Measurements from ENCODE around the gene VPS45.
"Not testable (repeated sequence)": the region's sequence is repeated elsewhere in the genome, so short reads cannot be mapped to it uniquely, and the experiment has no call there.

The VPS45 gene

DNA sequence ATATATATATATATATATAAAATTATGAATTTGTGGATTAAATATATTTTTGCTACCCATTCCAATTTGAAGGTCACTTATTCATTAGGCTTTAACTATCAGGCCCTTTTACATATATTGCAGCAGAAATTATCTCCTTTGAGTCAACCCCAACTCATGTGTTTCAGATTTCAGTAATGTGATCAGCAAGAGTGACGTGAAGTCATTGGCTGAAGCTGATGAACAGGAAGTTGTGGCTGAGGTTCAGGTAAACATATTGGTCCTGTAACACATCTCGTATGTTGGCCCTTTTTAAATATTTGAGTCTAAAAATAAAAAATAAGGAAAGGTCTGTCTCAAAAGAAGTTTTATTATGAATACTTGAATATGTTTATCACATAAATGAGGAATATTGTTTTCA, 8.5 kb downstream of the VPS45 start:
- no peak for DNase-seq

DNA sequence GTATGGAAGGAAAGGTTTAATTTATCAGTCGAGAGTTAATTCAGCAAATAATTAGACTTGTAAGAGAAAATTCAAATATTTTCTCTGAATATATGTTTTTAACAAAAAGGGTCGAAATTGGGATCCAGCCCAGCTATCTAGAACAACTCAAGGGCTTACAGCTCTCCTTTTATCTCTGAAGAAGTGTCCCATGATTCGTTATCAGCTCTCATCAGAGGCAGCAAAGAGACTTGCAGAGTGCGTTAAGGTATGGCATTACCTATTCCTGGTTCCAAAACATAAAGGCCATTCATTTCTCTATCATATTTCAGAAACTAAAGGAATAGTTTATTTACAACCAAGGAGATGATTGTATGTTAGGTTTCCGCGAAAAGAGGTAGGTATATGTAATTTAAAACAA, 9.4 kb downstream of the VPS45 start:
- DNase-seq = no peak

DNA sequence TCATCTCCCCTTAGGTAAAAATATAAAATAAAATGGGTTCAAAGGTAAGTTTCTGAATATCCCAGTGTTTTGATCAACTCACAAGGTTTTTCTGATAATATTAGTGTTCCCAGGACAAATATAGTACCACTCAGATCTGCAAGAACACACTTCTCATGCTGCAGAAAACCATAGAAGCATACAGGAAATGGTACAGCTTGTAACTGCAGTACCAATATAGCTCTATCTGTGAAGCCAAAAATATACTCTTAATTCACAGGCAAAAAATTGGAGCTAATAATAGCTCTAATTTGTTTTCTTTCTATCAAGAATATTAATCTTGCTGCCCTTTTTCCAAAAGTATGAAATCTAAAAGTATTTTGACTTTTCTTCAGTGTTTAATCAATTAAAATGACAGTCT, 13.2 kb downstream of the VPS45 start:
- DNase-seq = no peak

DNA sequence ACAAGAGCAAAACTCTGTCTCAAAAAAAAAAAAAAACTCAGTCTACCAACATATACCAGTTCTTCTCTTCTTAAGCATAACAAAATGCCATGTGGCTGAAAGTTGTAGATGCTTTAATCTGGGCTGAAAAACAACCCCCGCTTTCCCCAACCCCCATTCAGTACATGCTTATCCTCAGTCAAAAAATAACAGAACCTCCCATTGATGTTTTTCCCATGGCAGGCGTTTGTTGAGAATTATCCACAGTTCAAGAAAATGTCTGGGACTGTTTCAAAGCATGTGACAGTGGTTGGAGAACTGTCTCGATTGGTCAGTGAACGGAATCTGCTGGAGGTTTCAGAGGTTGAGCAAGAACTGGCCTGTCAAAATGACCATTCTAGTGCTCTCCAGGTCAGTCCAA, 14.9 kb downstream of the VPS45 start:
- no peak for DNase-seq

DNA sequence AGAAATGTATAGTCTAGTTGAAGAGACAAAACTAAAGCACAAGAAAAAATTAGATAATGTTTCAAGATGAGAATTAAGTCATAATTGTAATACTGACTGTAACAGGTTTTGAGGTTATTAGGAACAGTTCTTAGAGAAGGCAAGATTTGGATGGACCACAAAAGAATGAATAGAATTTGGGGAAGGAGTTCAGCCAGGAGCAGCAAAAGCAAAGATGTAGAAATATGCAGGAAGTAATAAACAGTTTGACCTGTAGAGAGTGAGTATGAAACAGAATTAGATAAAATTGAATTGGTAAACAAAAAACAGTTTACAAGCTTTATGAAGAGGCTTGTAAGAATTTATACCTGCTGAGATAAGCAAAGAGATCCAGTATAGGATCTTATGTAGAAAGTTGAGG, 16.3 kb downstream of the VPS45 start:
- DNase-seq = no peak

DNA sequence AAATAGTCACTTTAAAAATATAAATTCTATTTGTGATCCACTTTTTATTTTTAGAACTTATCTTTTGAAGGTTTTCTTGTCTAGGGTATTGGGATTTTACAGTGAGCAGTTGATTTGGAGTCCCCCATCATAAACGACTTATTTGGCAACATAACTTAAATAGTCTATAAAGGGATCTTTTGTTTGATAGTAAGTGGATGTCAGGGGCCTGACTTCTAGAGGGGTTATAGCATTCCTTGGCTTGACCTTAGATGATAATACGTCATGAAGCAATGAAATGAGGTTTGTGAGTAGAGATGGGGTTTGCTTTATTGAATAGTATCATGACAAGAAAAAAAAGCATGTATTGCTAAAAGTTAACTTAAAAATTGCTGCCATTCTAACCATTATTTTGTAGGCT, 17.8 kb downstream of the VPS45 start:
- no peak for DNase-seq

DNA sequence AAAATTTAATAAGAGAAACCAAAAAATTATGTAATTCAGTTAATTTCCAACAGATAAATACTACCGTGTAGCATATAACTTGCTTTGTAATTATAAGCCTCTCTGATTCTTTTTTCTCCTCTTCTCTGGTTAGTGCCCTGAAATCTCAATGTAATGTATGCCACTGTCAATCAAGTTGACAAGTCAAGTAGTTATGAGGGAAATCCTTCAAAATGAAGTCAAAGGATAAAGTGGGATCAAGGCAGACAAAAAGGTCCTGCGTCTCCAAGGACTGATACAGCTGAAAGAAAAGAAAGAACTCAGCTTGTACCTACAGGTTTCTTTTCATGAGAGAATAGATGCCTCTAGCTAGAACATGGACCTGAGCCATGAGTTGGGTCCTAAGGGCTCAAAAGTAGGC, 19.8 kb downstream of the VPS45 start:
- no peak for DNase-seq

DNA sequence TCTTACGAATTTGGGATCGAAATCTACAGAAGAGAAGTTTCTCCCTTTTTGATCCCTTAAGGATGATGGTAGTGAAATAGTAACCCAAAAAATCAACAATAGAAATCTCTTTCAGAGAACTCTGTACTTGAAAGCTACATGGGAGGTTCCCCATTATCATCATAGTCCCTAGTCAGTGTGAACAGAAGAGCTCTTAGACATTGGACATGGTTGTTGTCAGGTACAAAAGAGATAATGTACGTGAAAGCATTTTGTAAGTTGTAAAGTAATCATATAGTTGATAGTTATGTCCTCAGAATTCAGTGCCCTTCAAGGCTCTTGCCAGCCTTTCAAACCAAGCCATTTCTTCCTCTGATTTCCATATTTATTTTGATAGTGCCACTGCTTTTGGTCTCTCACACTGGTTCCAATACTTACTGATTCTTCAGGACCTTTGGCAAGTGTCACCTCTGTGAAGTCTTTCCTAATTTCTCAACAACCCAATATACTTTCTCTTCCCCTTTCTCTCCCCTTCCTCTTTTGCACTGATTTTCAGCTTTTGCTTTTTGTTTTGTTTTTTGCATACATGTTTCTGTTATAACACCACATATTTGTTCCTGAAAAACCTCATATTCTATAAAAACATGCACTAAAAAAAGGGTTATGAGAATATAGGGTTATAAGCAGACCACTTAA, 22.4 kb downstream of the VPS45 start:
- DNase-seq = no peak

DNA sequence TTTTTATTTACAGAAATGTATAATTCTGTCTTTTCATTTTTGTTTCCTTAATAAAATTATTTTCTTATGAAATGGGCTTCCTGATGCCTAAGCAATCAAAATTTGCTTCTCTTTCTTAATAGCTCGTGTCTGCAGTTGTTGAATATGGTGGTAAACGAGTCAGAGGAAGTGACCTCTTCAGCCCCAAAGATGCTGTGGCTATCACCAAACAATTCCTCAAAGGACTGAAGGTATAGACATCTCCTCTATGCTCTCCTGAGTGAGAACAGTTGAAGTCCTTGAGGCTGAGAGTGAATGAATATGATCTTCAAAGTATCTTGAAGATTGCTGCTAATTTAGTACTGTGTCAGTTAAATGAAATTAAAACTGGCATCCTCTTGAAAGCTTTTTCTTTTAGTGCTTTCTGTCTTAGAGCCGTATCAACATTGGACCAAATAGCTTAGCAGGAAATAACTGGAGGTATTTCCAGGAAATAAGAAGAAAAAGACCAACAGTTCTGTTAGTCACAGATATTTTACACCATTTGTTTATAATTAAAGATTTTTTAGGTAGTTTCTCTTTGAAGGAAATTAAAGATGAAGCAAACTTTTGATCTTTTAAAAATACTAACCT, 24.7 kb downstream of the VPS45 start:
- no peak for DNase-seq

DNA sequence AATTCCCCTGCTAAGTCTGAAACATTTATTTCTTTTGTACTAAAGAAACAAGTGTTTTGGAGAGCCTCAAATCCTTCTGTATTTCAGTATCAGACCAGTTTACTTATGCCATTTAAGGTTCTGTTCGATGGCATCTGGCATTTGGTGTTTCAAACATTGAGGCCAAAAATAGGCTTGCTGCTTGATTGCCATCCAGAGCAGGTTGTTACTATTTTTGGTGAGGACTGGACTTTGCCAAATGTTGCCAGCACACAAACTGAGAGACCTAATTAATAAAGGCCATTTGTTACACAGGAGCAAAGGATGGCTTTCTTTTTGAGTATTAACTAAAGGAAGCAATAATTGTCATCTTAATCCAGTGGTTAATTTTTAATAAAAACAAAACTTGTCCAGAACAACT, 26.2 kb downstream of the VPS45 start:
- DNase-seq = no peak

DNA sequence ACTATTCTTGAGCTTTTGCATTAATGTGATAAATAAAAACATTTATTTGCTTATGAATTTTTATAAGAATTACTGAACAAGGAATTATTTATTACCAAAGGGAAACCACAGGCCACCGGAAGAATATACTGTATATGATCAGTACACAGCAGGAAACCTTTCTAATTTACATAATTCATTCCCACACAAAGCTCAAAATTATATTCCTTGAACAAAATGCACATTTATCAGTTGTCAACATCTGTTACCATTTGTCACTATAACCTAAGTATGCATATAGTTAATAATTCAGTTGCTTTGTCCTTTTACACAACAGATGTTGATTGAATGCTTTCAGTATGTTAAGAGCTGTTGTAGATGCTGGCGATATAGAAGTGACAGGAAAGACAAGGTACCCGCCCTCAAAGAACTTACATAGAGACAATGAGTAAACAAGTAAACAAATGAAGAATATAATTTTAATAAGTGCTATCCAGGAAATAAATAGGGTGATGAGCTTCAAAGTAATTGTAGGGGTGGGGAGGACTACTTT, 27.2 kb downstream of the VPS45 start:
- no peak for DNase-seq

DNA sequence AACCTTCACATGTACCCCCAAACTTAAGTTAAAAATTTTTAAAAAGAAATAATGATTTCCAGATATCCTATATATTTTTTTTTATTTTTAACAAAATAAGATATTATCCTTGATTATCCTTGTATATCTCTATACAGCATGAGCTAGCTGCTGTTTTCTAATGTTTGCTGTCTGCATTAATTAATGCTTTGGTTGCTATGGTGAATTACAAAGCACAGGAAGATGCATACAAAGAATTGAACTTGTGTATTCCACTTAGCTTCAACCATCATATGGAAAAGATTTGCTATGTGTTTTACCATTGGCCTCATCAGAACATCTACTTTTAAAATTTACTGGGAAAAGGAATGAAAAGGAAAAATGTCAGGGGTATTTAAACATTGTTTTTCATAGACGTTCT, 35.4 kb downstream of the VPS45 start:
- no peak for DNase-seq

DNA sequence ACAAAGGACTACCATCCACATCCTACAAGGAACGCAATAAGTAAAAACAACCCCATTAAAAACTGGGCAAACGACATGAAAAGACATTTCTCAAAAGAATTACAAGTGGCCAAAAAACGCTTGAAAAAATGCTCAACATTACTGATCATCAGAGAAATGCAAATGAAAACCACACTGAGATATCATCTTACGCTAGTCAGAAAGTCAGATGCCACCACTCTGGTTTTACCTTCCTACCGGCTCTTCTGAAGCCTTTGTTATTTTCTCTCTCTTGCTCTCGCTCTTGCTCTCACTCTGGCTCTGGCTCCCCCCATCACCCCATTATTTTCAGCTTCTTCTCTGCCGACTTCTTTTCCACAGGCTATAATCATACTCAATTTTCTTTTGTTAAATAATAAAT, 38.8 kb downstream of the VPS45 start:
- no peak for DNase-seq

DNA sequence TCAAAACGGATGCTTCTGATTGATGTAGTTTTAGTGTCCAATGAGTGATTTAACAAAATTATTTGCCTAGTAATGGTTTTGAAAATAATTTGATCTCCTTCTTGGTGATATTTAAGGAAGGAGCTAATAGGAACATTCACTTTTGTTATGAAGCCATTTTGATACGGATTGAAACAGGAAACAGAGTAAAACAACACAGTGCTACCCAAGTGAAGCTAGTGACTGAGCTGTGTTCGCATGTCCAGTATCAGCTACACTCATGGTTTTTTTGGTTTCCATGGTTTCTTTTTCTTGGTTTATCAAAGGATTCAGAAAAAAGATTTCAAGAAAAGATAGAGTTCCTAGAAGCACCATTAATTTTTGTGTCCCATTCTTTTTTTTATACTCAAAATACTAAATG, 42.0 kb downstream of the VPS45 start:
- DNase-seq = no peak

DNA sequence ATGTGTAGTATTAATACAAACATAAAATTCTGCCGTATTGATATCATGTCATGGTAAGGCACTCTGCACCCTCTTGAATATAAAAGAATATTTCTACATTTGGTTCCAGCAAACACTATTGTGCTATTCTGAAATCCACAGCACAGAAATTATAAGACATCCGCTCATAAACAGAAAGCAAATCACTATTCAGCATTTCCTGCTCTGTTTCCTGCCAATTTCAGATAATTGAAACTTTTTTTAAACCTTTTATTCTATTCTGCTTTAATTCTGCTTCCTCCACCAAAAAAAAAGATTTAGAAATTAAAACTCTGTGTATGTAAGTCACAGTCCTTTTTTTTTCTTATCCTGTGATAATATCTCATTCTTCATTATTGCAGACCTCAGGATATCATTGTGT, 42.5 kb downstream of the VPS45 start:
- no peak for DNase-seq

DNA sequence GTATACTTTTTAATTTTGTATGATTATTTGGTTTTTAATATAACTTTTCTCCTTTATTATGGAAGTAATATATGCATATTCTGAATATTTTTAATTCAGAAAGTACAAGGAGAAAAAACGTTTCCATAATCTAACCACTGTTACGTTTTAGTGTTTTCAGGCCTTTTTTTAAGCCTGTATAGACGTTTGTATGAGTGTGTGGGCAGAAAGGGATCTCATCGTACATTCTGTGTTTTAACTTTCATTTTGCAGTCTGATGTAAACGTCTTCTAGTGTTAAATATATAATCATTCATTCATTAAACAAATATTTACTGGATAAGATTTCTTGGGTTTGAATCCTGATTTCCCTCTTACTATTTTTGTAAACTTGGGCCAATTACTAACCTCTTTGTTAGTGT, 44.1 kb downstream of the VPS45 start:
- DNase-seq = no peak

DNA sequence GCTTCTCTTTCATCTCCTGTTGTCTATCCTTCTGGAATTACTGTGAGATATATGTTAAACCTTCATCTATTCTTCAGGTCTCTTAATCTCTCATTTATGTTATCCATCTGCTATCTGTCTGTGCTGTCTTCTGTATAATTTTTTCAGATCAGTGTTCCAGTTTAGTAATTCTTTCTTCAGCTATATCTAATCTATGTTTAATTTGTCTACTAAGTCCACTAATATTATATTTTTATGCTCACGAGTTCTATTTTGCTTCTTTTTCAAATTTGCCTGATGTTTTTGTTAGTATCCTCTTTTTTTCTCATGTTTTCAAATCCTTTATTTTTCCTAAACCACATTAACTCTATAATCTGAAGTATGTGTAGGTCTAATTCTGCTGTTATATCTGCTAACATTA, 47.5 kb downstream of the VPS45 start:
- DNase-seq = no peak

DNA sequence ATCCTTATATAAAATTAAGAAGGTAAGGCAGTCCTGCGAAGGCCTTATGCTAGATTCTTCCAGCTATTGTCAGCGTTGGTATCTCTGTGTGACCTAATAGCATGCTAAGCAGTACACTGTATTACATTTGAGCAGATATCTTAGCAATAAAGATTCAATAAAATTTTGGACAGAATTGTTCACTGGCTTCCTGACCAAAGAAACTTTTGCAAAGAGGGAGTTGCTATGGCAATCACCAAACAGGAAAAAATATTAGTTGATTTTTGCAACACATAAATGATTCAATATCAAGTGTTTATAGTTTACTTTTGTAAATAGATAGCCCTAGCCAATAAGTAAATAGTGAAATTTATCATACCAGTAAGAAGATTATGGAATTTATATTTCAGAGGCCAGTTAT, 51.1 kb downstream of the VPS45 start:
- DNase-seq = no peak

DNA sequence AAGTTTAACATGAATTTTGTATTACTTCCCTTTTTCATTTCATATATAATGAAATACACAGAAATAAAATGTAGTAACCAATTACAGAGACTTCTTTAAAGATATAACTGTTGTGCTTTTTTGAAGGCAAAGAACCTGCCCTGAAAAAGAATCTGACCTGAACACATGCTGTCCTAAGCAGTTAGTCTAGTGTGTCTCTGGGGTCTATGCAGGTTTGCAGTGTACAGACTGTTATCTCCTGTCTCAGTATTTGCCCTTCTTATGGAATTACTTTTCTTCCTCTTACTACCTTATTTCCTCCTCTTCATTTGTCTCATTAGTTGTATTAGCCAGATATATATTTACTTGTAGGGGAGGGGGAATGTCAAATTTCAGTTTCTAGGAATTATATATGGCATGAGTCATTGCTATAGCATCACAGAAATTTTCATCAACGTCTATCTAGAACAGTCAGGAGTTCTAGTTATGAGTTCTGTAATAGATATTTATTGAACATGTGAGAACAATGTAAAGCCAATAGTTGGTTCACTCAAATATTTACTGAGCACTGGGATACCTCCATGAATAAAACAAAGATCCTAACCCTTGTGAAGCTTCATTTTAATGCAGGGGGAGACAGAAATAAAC, 53.8 kb downstream of the VPS45 start:
- DNase-seq = no peak

DNA sequence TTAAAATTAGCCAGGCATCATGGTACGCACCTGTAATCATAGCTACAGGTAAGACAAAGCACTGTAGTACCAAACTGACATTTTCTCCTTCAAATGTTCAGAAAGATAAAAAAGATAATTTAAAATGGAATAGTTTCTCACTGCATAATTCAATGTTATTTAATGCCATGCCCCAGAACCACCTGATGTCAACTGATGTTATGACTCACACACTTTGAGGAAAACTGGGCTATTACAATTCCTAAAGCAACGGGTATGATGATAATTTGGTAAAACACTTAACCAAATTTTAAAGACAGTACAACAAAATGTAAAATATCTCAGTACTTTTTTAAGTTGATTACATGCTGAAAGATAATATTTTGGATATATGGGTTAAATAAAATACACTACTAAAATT, 59.2 kb downstream of the VPS45 start:
- DNase-seq = no peak

DNA sequence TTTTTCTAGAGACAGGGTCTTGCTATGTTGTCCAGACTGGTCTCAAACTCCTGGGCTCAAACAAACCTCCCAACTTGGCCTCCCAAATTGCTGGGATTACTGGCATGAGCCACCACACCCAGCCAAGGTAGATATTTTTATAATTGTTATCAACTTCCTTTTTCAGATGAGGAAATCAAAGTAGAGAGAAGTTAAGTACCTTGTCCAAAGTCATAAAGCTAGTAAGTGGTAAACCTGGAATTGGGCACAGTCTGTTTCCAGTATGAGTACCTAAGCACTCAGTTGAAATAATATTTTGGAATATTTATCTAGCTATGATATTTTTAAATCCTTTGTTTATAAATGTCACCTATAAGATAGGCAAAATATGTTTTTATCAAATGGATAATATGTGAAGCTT, 59.9 kb downstream of the VPS45 start:
- DNase-seq = no peak

DNA sequence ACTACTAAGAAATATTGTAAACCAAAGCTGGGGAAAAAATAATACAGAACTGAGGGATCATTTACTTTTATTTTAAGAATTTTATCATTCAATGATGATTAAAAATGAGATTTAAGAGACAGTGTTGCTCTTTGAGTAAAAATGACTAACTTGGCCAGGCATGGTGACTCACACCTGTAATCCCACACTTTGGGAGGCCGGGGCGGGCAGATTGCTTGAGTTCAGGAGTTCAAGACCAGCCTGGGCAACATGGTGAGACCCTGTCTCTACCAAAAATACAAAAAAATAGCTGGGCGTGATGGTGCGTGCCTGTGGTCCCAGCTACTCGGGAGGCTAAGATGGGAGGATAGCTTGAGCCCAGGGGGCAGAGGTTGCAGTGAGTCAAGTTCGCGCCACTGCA, 60.3 kb downstream of the VPS45 start:
- DNase-seq = no peak

DNA sequence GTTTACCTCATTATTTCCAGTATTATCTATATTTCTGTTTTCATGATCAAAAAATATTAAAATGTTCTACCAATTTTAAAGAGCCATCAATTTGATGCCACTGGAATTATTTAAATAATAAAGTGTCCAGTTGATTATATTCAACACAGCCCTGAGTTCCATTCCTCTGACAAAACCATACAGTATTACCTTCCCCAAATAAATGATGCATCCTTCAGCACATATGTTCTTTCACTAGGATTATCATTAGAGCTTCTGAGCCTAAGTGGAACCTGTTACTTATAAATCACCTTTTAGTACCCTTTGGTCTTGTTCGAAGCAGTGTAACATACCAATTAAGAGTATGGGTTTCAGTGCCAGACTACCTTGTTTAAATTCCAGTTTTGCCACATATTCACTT, 64.8 kb downstream of the VPS45 start:
- no peak for DNase-seq

DNA sequence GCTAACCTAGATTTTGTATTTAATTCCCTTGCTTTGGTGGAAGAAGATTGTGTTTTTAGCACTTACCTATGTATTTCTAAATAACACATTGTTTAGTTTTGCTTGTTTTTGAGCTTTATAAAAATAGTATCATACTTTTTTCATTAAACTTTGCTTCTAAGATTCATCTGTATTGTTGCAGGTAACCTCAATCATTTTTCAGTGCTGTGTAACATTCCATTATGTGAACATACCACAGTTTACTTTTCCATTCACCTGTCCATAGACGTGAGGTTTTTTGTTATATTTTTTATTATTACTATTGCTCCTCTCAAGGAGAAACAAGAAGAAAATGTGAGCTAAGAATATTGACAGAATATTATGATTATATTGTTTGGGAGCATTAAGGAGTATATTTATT, 67.0 kb downstream of the VPS45 start:
- no peak for DNase-seq

DNA sequence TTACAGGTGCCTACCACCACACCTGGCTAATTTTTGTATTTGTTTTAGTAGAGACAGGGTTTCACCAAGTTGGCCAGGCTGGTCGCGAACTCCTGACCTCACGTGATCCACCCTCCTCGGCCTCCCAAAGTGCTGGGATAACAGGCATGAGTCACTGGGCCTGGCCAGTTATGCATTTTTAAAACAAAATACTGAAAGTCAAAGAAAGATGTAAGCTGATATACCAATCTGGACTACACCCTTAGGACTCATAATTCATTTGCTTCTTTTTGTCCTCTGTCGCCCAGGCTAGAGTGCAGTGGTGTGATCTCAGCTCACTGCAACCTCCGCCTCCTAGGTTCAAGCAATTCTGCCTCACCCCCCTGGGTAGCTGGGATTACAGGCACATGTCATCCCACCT, 67.8 kb downstream of the VPS45 start:
- not testable (repeated sequence) for DNase-seq
